ENCODE data around the gene WDR27. TPM values are rescaled to one million over a fixed set of nuclear protein-coding genes. Genes with fewer than 3 reads are reported as not detected.

The WDR27 gene
- total and polyA plus RNA-seq, 12 donors: 6.0 to 66.7 (median 27.7) TPM

GRCh38 chr6:169575365-169575764 is 126.5 kb downstream of the WDR27 start:
- Histone ChIP-seq H3K27me3 (no peaks in the 10 kb centered on the region), H3K36me3 (replicated peaks in 1 of 2) (no peaks in the 10 kb centered on the region), H3K4me1 (replicated peaks in 1 of 2) (no peaks in the 10 kb centered on the region), H3K4me3 (no peak overlapping the region), H3K9me3 (replicated peaks in 1 of 3) (no peaks in the 10 kb centered on the region), H3K27ac (no peak overlapping the region)
- intact Hi-C loops (cut with DNase I): no loop called here
- TF ChIP-seq POLR2A (IDR thresholded peaks at IDR 0.05) (no peak), CTCF (IDR thresholded peaks at IDR 0.05) (no peak)
- 80 to 93% (median 86%) methylated on average over 5 of the region's 5 CpGs for WGBS, 4 donors
- DNase-seq: no peak

GRCh38 chr6:169574420-169574819 is 127.4 kb downstream of the WDR27 start:
- Histone ChIP-seq H3K27ac (no peak overlapping the region), H3K4me3 (no peak overlapping the region), H3K4me1 (replicated peaks in 1 of 2) (no peaks in the 10 kb centered on the region), H3K36me3 (replicated peaks in 1 of 2) (no peaks in the 10 kb centered on the region), H3K27me3 (no peaks in the 10 kb centered on the region), H3K9me3 (replicated peaks in 1 of 3) (no peaks in the 10 kb centered on the region)
- intact Hi-C loops (cut with DNase I): no loop called here
- DNase-seq: no peak
- TF ChIP-seq CTCF (IDR thresholded peaks at IDR 0.05) (no peak), POLR2A (IDR thresholded peaks at IDR 0.05) (no peak)
- WGBS, 4 donors: 84 to 95% (median 89%) methylated on average over 7 to 13 of the region's 13 CpGs

- intact Hi-C loops (cut with DNase I): no loop called here
- Histone ChIP-seq H3K9me3 (replicated peaks in 1 of 3) (no peaks in the 10 kb centered on the region), H3K4me1 (replicated peaks in 1 of 2) (no peaks in the 10 kb centered on the region), H3K27me3 (no peaks in the 10 kb centered on the region), H3K27ac (no peak overlapping the region), H3K36me3 (replicated peaks in 1 of 2) (no peaks in the 10 kb centered on the region), H3K4me3 (no peak overlapping the region)
- WGBS, 4 donors: 92 to 98% (median 97%) methylated on average over 5 of the region's 5 CpGs
- no peak for DNase-seq
- TF ChIP-seq CTCF (IDR thresholded peaks at IDR 0.05) (no peak), POLR2A (IDR thresholded peaks at IDR 0.05) (no peak)
Measured at GRCh38 chr6:169573883-169574282, 127.9 kb downstream of the WDR27 start.

GRCh38 chr6:169571123-169571962 is 130.5 kb downstream of the WDR27 start:
- Histone ChIP-seq H3K4me3 (no peak overlapping the region), H3K27me3 (no peaks in the 10 kb centered on the region), H3K36me3 (replicated peaks in 1 of 2) (no peaks in the 10 kb centered on the region), H3K9me3 (replicated peaks in 1 of 3) (no peaks in the 10 kb centered on the region), H3K4me1 (replicated peaks in 1 of 2) (no peaks in the 10 kb centered on the region), H3K27ac (no peak overlapping the region)
- no peak for TF ChIP-seq CTCF (IDR thresholded peaks at IDR 0.05)
- no peak for TF ChIP-seq POLR2A (IDR thresholded peaks at IDR 0.05)
- intact Hi-C loops (cut with DNase I): no loop called here
- WGBS, 4 donors: 82 to 93% (median 88%) methylated on average over 12 of the region's 12 CpGs
- no peak for DNase-seq
